Colon (tissue), 2 donors: ENCODE measurements around the gene DAZL.

Experiments used
- FAIRE-seq: peaks from 2 replicates; lab custom pipeline; 2012; peaks lifted over from hg19 to GRCh38; lab: Jason Lieb, UNC
- donor health status: control.
- donor health status: control.

DAZL gene

DNA sequence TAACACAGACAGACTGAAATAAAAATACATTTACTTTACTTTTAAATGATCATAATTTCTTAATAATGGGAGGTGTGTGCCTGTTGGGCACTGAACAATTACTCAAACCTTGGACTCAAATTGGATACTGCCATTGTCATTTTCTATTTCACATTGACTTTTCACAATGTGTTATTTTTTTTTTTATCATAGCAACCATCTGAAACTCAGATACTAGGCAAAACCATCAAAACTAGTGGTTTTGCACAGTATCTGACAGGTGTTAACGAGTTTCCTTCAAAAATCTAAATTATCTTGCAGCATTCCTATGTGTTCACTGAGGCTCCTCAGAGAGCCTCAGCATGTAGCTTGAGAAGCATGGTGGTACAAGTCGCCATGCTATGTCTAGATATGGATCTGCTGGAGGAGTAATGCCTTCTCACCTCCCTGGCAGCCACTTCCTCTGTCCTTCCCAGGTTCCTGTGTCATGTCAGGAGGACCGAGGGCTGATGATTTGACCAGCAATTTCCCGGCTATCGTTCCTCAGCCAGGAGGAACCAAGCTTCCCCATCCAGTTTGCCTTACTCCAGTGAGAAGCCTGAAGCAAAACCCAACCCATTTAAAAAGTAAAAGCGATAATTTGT lies 61.9 kb downstream of the DAZL start:
- FAIRE-seq = no peak

DNA sequence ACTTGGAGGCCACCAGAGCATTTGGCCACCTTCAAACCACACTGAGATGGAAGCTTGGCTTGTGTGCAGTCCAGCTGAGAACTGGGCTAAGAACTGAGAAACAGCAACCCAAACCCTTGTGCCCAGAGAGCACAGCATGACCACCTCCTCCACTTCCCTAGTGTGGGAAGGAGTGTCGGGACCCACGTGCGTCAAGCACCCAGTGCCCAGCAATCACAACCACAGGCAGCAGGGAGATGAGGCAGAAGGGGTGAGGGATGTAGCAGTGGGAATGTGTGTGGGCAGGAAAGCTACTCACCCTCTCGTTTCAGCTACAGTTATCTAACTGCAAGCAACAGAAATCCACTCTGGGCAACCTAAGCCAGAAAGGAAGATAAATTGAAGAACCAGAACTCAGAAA lies 66.7 kb downstream of the DAZL start:
- FAIRE-seq = no peak

DNA sequence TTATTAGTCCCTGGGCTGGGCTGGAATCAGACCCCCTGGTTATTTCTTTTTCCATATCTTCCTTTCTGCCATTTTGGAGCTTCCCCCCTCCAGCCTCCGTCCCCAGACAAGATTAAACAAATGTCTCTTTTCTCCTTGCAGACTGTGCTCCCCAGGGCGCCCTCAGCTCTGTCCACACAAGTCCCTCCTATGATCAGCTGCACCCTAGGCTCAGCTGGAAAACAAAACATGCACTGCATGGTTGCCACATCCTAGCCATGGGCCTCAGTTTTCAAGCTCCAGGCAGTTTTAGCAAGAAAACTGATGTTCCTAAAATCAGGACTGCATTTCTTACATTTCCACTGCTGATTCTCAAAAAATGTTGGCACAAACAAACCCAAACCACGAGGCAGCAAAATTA lies 68.2 kb downstream of the DAZL start:
- FAIRE-seq = no peak
